ENCODE results near the gene TMEM100. TPM values are rescaled to one million over a fixed set of nuclear protein-coding genes. Genes with fewer than 3 reads are reported as not detected.
A peak's percentile ranks its signal among the peaks of the same experiment; 100 is the strongest.
"Not testable (repeated sequence)": the region's sequence is repeated elsewhere in the genome, so short reads cannot be mapped to it uniquely, and the experiment has no call there.

Gene TMEM100
- total RNA-seq, 1 donor from 2014 or later: 15.5 TPM

- intact Hi-C loops (cut with DNase I): no loop called here
- DNase-seq (no peak), ATAC-seq (ENCODE audit: poor library complexity) (no peak)
Measured at GRCh38 chr17:55694286-55694910, 28.3 kb downstream of the TMEM100 start.

- intact Hi-C loops (cut with DNase I): no loop called here
- ATAC-seq (ENCODE audit: poor library complexity) (peak; percentile 79), DNase-seq (peak; percentile 50)
Measured at GRCh38 chr17:55693254-55694216, 29.1 kb downstream of the TMEM100 start.

GRCh38 chr17:55692276-55692675, 30.4 kb downstream of the TMEM100 start:
- no peak for ATAC-seq (ENCODE audit: poor library complexity)
- no peak for DNase-seq
- intact Hi-C loops (cut with DNase I): no loop called here

GRCh38 chr17:55691666-55692065, 31.0 kb downstream of the TMEM100 start:
- no peak for ATAC-seq (ENCODE audit: poor library complexity)
- intact Hi-C loops (cut with DNase I): no loop called here
- DNase-seq: no peak

GRCh38 chr17:55690105-55690508, 32.6 kb downstream of the TMEM100 start:
- ATAC-seq (ENCODE audit: poor library complexity) (peak; percentile 67), DNase-seq (no peak)
- intact Hi-C loops (cut with DNase I): no loop called here

GRCh38 chr17:55689672-55690071, 33.0 kb downstream of the TMEM100 start:
- ATAC-seq (ENCODE audit: poor library complexity) (no peak), DNase-seq (no peak)
- intact Hi-C loops (cut with DNase I): no loop called here

GRCh38 chr17:55688057-55688456, 34.6 kb downstream of the TMEM100 start:
- no peak for ATAC-seq (ENCODE audit: poor library complexity)
- no peak for DNase-seq
- intact Hi-C loops (cut with DNase I): no loop called here

GRCh38 chr17:55687037-55687436, 35.6 kb downstream of the TMEM100 start:
- DNase-seq (no peak), ATAC-seq (ENCODE audit: poor library complexity) (no peak)
- intact Hi-C loops (cut with DNase I): no loop called here

GRCh38 chr17:55683550-55684315, 38.9 kb downstream of the TMEM100 start:
- intact Hi-C loops (cut with DNase I): no loop called here
- DNase-seq (no peak), ATAC-seq (ENCODE audit: poor library complexity) (no peak)

- DNase-seq: no peak
- ATAC-seq (ENCODE audit: poor library complexity): no peak
- intact Hi-C loops (cut with DNase I): no loop called here
Measured at GRCh38 chr17:55681342-55681700, 41.3 kb downstream of the TMEM100 start.

GRCh38 chr17:55680686-55681341, 41.9 kb downstream of the TMEM100 start:
- intact Hi-C loops (cut with DNase I): no loop called here
- no peak for ATAC-seq (ENCODE audit: poor library complexity)
- no peak for DNase-seq

- ATAC-seq (ENCODE audit: poor library complexity): no peak
- DNase-seq: no peak
- intact Hi-C loops (cut with DNase I): no loop called here
Measured at GRCh38 chr17:55677446-55677845, 45.2 kb downstream of the TMEM100 start.

GRCh38 chr17:55676274-55676673, 46.4 kb downstream of the TMEM100 start:
- intact Hi-C loops (cut with DNase I): no loop called here
- no peak for ATAC-seq (ENCODE audit: poor library complexity)
- DNase-seq: no peak

GRCh38 chr17:55673743-55674506, 48.7 kb downstream of the TMEM100 start:
- no peak for DNase-seq
- intact Hi-C loops (cut with DNase I): no loop called here

GRCh38 chr17:55672585-55673501, 49.8 kb downstream of the TMEM100 start:
- intact Hi-C loops (cut with DNase I): no loop called here
- ATAC-seq (ENCODE audit: poor library complexity) (no peak), DNase-seq (no peak)

More at GRCh38 chr17:55673743-55674506, 48.7 kb downstream of the TMEM100 start:
- ATAC-seq (ENCODE audit: poor library complexity): no peak

GRCh38 chr17:55672010-55672409, 50.7 kb downstream of the TMEM100 start:
- intact Hi-C loops (cut with DNase I); ATAC-seq (ENCODE audit: poor library complexity); DNase-seq: not testable (repeated sequence)
